ENCODE results near the gene DAP.
"Not testable (repeated sequence)": the region's sequence is repeated elsewhere in the genome, so short reads cannot be mapped to it uniquely, and the experiment has no call there.

GRCh38 chr5:10664180-10664769 is 96.8 kb downstream of the DAP start:
- TF ChIP-seq CTCF (IDR thresholded peaks at IDR 0.05 in 8 of 11, conservative IDR thresholded peaks at IDR 0.05 in 3 of 11); POLR2A (IDR thresholded peaks at IDR 0.05); POLR2AphosphoS5 (IDR thresholded peaks at IDR 0.05): not testable (repeated sequence)

Measured in spleen (tissue), 7 donors.